Smooth muscle cell (in vitro differentiated cells): Measurements from ENCODE around the gene LKAAEAR1. TPM values are rescaled to one million over a fixed set of nuclear protein-coding genes. Genes with fewer than 3 reads are reported as not detected.

Source experiments
- DNase-seq: peaks from one replicate; lab custom pipeline; 2025; ENCODE audit not compliant: unreplicated experiment; lab: John Stamatoyannopoulos, UW
- H2AFZ ChIP-seq: fragments of 200-600 bp; sonication (generic); 2 replicates; pipeline ENCODE4 v1.6.0; 2016; ENCODE audit warnings: antibody characterized with exemption, low read depth, mild to moderate bottlenecking
- H3F3A ChIP-seq: fragments of 200-600 bp; sonication (generic); 2 replicates; pipeline ENCODE4 v1.6.0; 2017; ENCODE audit warnings: antibody characterized with exemption, low read depth
- H3K27ac ChIP-seq: fragments of 200-600 bp; sonication (generic); 2 replicates; pipeline ENCODE4 v1.5.1; 2016; ENCODE audit warnings: low read depth, mild to moderate bottlenecking
- H3K27me3 ChIP-seq: fragments of 200-600 bp; sonication (generic); 2 replicates; pipeline ENCODE4 v1.6.1; 2016; ENCODE audit warnings: low read depth, mild to moderate bottlenecking
- H3K36me3 ChIP-seq: fragments of 200-600 bp; sonication (generic); 2 replicates; pipeline ENCODE4 v1.5.1; 2016; ENCODE audit warnings: low read depth
- H3K4me1 ChIP-seq: fragments of 200-600 bp; sonication (generic); 2 replicates; pipeline ENCODE4 v1.5.1; 2016; ENCODE audit warnings: low read depth
- H3K4me2 ChIP-seq: fragments of 200-600 bp; sonication (generic); 2 replicates; pipeline ENCODE4 v1.6.0; 2016; ENCODE audit warnings: mild to moderate bottlenecking
- H3K4me3 ChIP-seq: fragments of 200-600 bp; sonication (generic); 2 replicates; pipeline ENCODE4 v1.5.1; 2016; ENCODE audit warnings: mild to moderate bottlenecking
- H3K79me2 ChIP-seq: fragments of 200-600 bp; sonication (generic); 2 replicates; pipeline ENCODE4 v1.6.0; 2016; ENCODE audit warnings: low read depth, mild to moderate bottlenecking
- H3K9ac ChIP-seq: fragments of 200-600 bp; sonication (generic); 2 replicates; pipeline ENCODE4 v1.6.0; 2016; ENCODE audit warnings: low read depth
- H3K9me3 ChIP-seq: fragments of 200-600 bp; sonication (generic); replicated peaks from 2 replicates; pipeline ENCODE4 v1.5.1; 2016; ENCODE audit warnings: low read depth
- H4K20me1 ChIP-seq: fragments of 200-600 bp; sonication (generic); 2 replicates; pipeline ENCODE4 v1.6.0; 2016; ENCODE audit warnings: low read depth
- WGBS: methylation state at CpG from one replicate; pipeline ENCODE4 v1.1.7; 2016; ENCODE audit warnings: low lambda C conversion rate; 5-methylcytosine and 5-hydroxymethylcytosine counted together
- polyA plus RNA-seq: library from polyadenylated mRNA; unstranded; fragments of >200 nt; fragmentation: Nextera tagmentation; extraction: Ambion mirVana; gene quantifications from 2 replicates; pipeline ENCODE4 v1.2.1, GENCODE V29; 2016
- total RNA-seq: library from RNA; depleted of rRNA; stranded (reverse); fragments of >200 nt; gene quantifications from 2 replicates; pipeline ENCODE4 v1.2.3, GENCODE V29; 2014
- TF ChIP-seq, protein P1 (sequence below): fragments of 200-600 bp; sonication (generic); IDR thresholded peaks from 2 replicates; pipeline ENCODE4 v1.5.1; 2017; ENCODE audit warnings: borderline replicate concordance, mild to moderate bottlenecking, antibody characterized with exemption; ENCODE audit not compliant: insufficient read depth, poor library complexity, severe bottlenecking

The LKAAEAR1 gene
- total and polyA plus RNA-seq, 2 experiments from 2014 or later = 0.79 TPM; not detected in 1

DNA sequence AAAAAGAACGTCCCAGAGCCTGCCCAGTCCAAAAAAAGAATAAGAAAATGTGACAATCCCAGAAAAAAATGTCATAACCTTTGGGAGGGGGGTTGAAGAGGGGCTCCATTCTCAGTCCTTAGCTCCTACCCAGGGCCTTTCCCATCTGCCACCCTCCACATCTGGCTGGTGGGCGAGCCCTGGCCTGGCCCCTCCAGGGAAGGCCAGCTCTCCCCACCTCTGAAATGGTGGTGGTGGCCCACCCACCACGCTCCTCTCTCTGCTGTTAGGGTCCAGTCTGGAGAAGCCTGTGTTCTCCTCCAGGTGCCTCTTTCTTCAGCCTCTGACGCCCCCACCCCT, 5.3 kb downstream of the LKAAEAR1 start:
- Histone ChIP-seq H3K9ac (peak overlapping the region; percentile 60), H3K4me1 (peaks cover 11% of the 10 kb centered on the region), H3K36me3 (no peaks in the 10 kb centered on the region), H2AFZ (no peak overlapping the region), H3K4me2 (peak overlapping the region; percentile 89), H3F3A (peaks cover 14% of the 10 kb centered on the region), H3K27me3 (peaks cover 3% of the 10 kb centered on the region), H3K4me3 (peak overlapping the region; percentile 76), H3K9me3 (no peaks in the 10 kb centered on the region), H4K20me1 (no peaks in the 10 kb centered on the region), H3K79me2 (no peaks in the 10 kb centered on the region), H3K27ac (no peak overlapping the region)
- WGBS = 48% methylated on average over 4 of the region's 4 CpGs
- no peak for DNase-seq
- TF ChIP-seq, protein P1, sequence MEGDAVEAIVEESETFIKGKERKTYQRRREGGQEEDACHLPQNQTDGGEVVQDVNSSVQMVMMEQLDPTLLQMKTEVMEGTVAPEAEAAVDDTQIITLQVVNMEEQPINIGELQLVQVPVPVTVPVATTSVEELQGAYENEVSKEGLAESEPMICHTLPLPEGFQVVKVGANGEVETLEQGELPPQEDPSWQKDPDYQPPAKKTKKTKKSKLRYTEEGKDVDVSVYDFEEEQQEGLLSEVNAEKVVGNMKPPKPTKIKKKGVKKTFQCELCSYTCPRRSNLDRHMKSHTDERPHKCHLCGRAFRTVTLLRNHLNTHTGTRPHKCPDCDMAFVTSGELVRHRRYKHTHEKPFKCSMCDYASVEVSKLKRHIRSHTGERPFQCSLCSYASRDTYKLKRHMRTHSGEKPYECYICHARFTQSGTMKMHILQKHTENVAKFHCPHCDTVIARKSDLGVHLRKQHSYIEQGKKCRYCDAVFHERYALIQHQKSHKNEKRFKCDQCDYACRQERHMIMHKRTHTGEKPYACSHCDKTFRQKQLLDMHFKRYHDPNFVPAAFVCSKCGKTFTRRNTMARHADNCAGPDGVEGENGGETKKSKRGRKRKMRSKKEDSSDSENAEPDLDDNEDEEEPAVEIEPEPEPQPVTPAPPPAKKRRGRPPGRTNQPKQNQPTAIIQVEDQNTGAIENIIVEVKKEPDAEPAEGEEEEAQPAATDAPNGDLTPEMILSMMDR = no peak

DNA sequence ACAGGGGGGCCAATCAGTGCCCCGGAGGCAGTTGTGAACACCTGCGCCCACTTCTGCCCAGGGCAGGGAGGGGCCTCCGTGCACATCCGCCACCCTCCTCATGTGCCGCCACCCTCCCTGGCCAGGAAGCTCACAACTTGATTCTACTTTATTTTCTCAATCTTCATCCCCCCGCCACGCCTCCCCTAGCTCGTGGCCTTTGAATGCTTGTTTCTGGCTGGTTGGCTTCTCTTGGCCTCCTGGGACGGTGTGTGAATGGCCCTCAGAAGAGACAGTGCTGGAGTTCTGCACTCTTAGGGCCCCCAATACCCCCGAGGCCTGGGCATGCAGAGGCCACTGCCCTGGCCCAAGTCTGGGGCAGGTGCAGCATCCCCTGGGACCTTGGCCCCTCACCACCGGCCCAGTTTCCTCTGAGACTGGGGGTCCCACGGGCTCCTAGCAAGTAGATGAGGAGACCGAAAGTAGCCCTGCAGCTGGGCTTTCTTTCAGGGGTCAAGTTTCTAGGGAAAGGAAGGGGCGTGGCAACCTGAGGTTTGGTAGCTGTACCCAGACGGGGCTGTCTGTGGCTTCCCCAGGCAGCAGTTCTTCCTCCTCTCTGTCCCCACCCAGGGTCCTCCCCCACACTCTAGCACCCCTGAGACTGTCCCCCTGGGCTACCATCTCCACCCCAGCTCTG, 6.2 kb downstream of the LKAAEAR1 start:
- no peak overlapping the region for H3K9ac ChIP-seq
- no peaks in the 10 kb centered on the region for H3K79me2 ChIP-seq
- H3K27me3 ChIP-seq = no peaks in the 10 kb centered on the region
- H3K36me3 ChIP-seq = no peaks in the 10 kb centered on the region
- peaks cover 12% of the 10 kb centered on the region for H3F3A ChIP-seq
- H3K9me3 ChIP-seq = no peaks in the 10 kb centered on the region
- H3K4me1 ChIP-seq = peaks cover 7% of the 10 kb centered on the region
- H3K4me3 ChIP-seq = peak overlapping the region; percentile 76
- no peak overlapping the region for H3K27ac ChIP-seq
- H4K20me1 ChIP-seq = no peaks in the 10 kb centered on the region
- TF ChIP-seq, protein P1 = no peak
- no peak overlapping the region for H3K4me2 ChIP-seq
- H2AFZ ChIP-seq = no peak overlapping the region
- WGBS = 93% methylated on average over 14 of the region's 15 CpGs
- no peak for DNase-seq

DNA sequence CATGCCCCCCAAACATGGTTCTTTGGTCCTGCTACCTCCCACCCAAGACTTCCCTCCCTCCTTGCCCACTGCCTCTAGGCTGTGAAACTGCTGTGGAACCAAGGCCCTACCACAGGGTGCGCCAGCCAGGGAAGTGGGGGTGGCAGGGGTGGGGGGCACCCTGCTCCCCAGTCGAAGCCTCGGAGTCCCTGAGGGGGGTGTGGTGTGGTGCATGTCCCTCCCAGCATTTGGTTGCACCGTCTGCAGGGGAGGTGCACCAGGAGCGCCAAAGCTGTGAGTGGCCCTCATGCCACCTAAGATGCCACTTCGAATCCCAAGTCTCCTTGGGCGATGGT, 6.7 kb downstream of the LKAAEAR1 start:
- Histone ChIP-seq H3K4me1 (peaks cover 5% of the 10 kb centered on the region), H3K9me3 (no peaks in the 10 kb centered on the region), H2AFZ (no peak overlapping the region), H3K4me2 (no peak overlapping the region), H3K79me2 (no peaks in the 10 kb centered on the region), H3K27ac (no peak overlapping the region), H4K20me1 (no peaks in the 10 kb centered on the region), H3K36me3 (no peaks in the 10 kb centered on the region), H3K27me3 (no peaks in the 10 kb centered on the region), H3K9ac (no peak overlapping the region), H3K4me3 (no peak overlapping the region), H3F3A (peaks cover 10% of the 10 kb centered on the region)
- no peak for DNase-seq
- TF ChIP-seq, protein P1 = no peak
- 96% methylated on average over 7 of the region's 7 CpGs for WGBS

DNA sequence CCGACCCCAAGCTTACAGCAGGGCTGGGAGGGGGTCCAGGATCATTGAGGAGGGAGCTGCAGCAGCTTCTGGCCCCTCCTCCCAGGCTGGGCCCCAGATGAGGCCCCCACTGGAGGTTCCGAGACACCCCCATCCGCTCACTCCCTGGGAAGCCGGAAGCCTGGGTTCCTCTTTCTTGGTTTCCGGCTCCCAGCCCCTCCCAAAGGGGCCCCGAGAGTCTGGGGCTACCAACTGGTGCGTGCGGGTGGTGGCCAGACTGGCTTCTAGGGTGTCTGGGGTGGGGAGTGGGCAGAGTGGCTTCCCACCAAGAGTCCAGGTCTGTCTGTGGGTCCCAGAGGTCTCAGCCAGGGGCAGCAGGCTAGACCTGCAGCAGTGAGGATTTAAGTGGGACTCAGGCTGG, 7.1 kb downstream of the LKAAEAR1 start:
- Histone ChIP-seq H3K27me3 (no peaks in the 10 kb centered on the region), H3K36me3 (no peaks in the 10 kb centered on the region), H3K4me3 (no peak overlapping the region), H2AFZ (no peak overlapping the region), H3K4me2 (no peak overlapping the region), H3K27ac (no peak overlapping the region), H3K4me1 (peaks cover 5% of the 10 kb centered on the region), H3K9ac (no peak overlapping the region), H4K20me1 (no peaks in the 10 kb centered on the region), H3F3A (peaks cover 8% of the 10 kb centered on the region), H3K9me3 (no peaks in the 10 kb centered on the region), H3K79me2 (no peaks in the 10 kb centered on the region)
- no peak for DNase-seq
- WGBS = 96% methylated on average over 8 of the region's 8 CpGs
- TF ChIP-seq, protein P1 = no peak
